Islet of Langerhans (tissue), 1 donor: ENCODE data around the gene KCTD2.

Experiments used
- FAIRE-seq: peaks from one replicate; lab custom pipeline; 2011; peaks lifted over from hg19 to GRCh38; lab: Jason Lieb, UNC

The KCTD2 gene

GRCh38 chr17:75077496-75078283, 30.7 kb downstream of the KCTD2 start:
- no peak for FAIRE-seq

DNA sequence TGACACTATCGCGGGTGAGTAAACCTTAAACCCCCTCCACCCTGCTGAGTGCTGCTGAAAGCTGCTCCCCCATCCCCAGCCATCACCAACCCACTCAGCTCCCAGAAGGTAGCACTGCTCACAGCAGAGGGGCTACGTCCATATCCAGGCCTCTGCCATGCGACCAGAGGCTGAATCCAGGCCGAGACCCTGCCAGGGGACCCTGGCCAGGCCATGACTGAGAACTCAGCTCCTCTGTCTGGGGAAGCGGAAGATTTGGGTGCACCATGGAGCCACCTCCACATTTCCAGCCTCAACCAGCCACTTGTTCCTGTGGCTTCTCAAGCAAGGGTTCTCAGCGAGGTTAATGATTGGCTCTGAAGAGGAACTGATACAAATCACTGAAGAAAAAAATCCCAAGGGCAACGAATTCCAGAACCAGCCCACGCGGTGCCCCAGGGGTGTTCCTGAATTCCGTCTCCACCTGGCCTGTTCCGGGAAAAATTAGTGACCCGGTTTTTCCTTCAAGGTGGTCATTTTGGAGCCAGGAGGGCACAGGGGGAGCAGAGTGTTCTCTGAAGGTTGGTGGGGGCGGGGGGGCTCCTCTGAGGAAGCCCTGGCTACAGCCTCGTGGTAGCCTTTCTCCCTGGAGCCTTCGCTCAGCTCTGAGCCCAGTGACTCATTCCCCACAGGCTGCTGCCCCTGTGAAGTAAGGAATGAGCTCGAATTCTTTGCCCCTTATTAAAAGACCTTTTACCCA, 31.4 kb downstream of the KCTD2 start:
- no peak for FAIRE-seq

DNA sequence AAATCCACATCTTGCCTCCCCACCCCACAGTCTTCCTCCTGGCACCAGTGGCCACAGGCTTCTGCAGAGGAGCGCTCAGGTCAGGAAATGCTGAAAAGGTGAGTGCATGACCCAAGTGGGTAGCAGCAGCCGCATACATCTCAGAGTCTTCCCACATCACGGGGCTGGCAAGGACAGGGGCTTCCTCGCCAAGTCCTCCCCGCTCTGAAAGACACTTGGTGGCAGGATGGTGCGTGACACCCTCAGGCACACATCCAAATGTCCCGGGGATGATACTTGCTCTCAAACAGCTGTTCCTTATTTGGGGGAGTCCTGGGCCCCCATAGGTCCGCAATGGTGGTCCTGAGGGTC, 32.0 kb downstream of the KCTD2 start:
- no peak for FAIRE-seq

- no peak for FAIRE-seq
These were observed 34.9 kb downstream of the KCTD2 start for GRCh38 chr17:75081611-75082540.

GRCh38 chr17:75082683-75083082, 35.7 kb downstream of the KCTD2 start:
- FAIRE-seq: no peak

DNA sequence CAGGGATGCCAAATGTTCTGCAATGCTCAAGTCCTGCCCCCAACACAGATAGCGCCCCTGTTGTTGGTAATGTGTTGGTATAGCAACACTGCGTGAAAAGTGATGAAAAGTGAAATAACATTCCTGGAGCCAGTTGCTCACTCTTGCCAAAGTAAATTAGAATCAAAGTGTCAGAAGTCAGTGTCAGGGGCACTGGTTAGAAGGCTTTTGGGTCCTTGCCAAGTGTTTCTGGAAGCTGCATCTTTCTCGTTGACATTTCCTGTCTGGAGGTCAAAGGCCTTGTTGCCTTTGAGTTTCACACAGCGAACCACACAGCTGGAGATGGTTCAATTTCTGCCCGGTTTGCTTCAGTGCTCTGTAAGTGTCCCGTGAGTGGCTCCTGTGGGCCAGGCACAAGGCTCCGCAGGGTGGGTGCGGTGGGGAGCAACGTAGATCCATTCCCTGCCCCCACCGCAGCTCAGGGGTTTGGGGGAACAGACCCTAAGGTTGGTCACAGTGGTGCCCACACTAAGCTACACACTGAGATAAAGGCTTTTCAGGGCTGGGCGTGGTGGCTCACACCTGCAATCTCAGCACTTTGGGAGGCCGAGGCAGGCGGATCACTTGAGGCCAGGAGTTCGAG, 37.1 kb downstream of the KCTD2 start:
- FAIRE-seq: no peak

- no peak for FAIRE-seq
These were observed 39.6 kb downstream of the KCTD2 start for GRCh38 chr17:75086496-75087181.

GRCh38 chr17:75087182-75087557, 40.1 kb downstream of the KCTD2 start:
- FAIRE-seq: no peak

DNA sequence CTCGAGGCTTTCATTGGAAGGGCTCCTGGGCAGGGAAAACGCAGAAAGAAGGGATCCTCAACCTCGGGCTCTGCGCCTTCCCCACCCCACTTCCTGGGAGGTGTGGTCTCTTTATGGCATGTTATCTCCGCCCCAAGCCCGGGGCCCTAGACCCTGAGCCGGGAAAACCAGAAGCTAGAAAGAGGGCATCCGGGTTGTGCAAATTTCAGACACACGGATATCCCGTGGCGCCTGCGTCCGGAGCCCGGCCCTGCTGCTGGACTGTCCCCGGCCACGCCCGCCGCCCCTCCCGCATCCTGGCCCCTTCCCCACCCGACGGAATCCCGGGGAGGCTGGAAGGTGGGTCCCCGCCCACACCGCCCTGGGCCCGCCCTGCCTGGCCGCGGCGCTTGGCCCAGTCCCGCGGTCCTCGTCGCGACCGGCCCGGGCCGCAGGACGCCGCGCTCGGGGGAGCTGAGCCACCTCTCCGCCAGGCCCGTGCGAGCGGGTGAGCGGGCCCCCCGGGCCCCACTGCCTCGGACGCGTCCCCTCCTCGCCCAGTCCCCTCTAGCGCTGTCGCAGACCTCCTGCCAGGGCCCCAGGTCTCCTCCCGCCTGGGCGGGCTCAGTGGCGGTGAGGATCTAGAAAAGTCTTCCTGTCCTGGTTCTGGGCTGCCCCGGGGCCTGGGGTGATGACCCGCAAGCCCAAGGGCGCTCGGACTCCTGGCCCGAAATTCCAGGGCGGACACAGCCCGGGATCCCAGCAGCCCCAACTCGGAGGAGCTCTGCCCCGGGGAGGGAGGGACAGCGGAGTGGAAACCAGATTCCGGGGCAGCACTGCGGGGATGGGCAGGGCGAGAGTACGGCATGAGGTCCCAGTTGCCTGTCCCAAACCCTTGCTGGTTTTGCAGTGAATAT, 40.8 kb downstream of the KCTD2 start, which contains the start of gene SLC16A5:
Gene SLC16A5, plus strand, starts transcription at position 397 of the 896 bp plus-strand sequence. CDS start 5,683 bp downstream, outside the sequence.
- FAIRE-seq: no peak

DNA sequence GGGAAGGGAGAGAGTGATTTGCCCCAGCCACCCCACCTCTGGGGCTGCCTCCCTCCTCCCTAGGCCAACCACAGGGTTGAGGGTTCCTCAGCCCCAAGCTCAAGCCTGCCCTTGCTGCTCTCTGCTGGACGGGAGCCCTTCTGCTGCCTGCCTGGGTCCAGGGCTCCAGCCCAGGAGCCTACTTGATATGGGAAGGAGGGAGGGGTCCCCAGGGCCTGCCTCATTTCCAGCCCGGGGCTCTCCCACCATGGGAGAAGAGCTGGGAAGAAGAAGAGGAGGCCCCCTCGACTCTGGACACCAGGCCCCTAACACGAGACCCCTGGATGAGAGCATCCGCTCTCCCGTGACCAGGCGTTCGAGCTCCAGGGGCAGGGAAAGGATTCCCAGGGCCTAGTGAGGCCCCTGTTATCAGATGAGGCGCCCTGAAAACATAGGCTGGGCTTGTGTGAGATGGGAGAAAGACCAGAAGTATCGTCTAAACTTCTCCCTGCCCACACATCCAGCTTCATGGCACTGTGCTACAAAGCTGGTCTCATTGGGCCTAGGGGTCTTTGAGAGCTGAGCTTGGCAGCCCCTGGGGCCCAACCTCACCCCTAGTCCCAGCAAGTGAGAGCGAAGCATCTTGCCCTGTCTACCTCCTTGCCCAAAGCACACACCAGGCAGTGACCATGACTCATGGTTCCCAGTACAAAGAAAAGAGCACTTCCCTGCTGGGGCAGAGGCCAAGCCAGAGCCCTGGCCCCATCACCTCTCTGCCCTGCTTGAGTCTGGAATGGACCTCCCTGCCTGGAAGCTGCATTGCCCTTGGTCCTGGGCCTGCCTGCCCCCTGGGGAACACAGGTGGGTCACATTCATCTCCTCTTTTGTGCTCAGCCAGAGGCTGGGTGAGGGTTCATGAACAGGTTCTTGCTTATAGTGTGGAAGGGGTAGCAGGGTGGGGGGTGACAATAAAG, 41.7 kb downstream of the KCTD2 start:
- FAIRE-seq: no peak

GRCh38 chr17:75090871-75091854, 44.1 kb downstream of the KCTD2 start:
- no peak for FAIRE-seq

GRCh38 chr17:75091855-75092327, 44.9 kb downstream of the KCTD2 start:
- no peak for FAIRE-seq

DNA sequence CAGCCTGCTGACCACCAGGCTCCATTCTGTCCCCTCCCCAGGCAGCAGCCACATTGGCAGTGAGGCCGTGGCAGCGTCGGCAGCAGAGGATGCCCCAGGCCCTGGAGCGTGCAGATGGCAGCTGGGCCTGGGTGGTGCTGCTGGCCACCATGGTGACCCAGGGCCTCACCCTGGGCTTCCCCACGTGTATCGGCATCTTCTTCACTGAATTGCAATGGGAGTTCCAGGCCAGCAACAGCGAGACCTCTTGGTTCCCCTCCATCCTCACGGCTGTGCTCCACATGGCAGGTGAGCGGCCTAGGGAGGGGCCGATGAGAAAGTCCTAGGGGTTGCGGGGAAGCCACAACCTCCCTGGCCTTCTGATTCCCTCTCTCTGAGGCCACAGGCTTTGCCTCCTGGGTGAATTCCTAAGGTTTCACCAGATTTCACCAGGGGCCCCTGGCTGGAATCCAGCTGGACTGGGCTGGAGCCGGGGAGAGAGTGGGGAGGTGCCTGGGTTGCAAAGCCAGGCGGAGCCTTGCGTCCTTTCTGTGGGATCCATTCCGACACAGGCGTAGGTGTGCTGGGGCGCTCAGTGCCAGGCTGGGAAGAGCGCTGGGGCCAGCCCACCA, 46.6 kb downstream of the KCTD2 start:
- no peak for FAIRE-seq

GRCh38 chr17:75094871-75095399, 47.9 kb downstream of the KCTD2 start:
- no peak for FAIRE-seq

GRCh38 chr17:75096082-75096625, 49.1 kb downstream of the KCTD2 start:
- no peak for FAIRE-seq

GRCh38 chr17:75097865-75098264, 50.8 kb downstream of the KCTD2 start:
- FAIRE-seq: no peak

DNA sequence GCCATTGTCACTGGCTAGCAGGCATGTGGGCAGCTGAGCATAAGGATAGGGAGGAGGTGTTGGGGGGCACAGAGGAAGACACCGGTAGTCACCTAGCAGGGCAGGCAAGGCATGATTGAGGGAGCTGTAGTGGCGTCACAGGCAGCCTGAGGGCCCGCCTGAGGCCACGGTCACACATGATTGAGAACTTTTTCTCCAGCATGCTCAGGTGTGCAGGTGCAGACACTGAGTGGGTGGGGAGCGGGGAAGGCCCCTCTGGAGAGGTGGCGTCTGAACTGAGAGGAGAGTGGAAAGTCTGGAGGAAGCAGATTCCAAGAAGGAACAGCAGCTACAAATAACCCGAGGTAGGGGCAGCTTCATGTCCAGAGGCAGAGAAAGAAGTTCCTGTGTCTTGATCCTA, 51.8 kb downstream of the KCTD2 start:
- no peak for FAIRE-seq
